ENCODE data around the gene MICALL2.

DNA sequence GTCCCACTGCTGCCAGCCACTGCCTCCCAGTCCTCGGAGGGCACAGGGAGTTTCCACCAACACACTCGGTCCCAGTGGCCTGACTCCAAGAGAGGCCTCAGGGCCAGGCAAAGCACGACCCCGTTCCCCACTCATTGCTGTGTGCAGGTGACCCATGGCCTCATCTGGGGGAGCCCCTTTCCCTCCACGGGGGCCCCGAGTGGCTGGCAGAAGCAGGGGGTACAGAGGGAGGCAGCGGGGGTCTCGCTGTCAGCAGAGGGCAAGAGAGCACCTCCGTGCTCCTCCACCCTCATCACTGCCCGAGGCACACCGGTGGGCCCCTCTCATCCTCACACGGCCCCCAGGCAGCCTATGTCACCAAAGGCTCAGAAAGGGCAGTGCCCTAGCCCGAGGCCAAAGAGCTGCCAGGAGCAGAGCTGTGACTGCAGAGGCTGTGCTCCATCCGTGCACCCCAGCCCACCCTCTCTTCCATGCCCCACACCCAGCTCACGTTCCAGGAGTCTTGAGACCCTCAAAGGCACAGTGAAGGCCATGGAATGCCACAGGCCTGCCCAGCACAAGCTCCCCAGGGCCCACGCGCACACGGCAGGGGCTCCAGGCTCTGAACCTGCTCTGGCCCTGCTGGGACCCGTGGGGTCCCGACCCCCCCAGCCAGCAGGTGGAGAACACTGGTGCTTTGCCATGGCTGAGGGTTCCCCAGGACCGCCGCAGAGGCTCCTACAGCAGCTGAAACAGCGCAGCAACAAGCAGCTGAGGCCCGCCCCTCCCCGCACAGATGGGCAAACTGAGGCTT is 25.9 kb downstream of the MICALL2 start:
- TF ChIP-seq EZH2 (IDR thresholded peaks at IDR 0.05; ENCODE audit: insufficient read depth, poor library complexity, severe bottlenecking): no peak
- no peak for TF ChIP-seq EZH2phosphoT487 (IDR thresholded peaks at IDR 0.05; ENCODE audit: insufficient read depth, low read depth)
